ENCODE data around the gene ADGRV1. TPM values are rescaled to one million over a fixed set of nuclear protein-coding genes. Genes with fewer than 3 reads are reported as not detected.

The ADGRV1 gene
- total RNA-seq, 2 donors from 2014 or later, result 97.6 to 117 TPM

GRCh38 chr5:90947667-90948066 is 389.1 kb downstream of the ADGRV1 start:
- Mint-ChIP-seq H3K4me3 (no peak overlapping the region), H3K4me1 (no peaks in the 10 kb centered on the region), H3K27ac (no peak overlapping the region), H3K36me3 (ENCODE audit: low read depth) (peaks cover 14% of the 10 kb centered on the region), H3K27me3 (ENCODE audit: insufficient read depth) (no peaks in the 10 kb centered on the region), H3K9me3 (no peaks in the 10 kb centered on the region)
- TF ChIP-seq, protein P1, sequence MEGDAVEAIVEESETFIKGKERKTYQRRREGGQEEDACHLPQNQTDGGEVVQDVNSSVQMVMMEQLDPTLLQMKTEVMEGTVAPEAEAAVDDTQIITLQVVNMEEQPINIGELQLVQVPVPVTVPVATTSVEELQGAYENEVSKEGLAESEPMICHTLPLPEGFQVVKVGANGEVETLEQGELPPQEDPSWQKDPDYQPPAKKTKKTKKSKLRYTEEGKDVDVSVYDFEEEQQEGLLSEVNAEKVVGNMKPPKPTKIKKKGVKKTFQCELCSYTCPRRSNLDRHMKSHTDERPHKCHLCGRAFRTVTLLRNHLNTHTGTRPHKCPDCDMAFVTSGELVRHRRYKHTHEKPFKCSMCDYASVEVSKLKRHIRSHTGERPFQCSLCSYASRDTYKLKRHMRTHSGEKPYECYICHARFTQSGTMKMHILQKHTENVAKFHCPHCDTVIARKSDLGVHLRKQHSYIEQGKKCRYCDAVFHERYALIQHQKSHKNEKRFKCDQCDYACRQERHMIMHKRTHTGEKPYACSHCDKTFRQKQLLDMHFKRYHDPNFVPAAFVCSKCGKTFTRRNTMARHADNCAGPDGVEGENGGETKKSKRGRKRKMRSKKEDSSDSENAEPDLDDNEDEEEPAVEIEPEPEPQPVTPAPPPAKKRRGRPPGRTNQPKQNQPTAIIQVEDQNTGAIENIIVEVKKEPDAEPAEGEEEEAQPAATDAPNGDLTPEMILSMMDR (conservative IDR thresholded peaks at IDR 0.05), result no peak
- H3K4me1 ChIP-seq (ENCODE audit: control insufficient read depth, insufficient read depth, low read length), result no peaks in the 10 kb centered on the region
- H3K9me3 ChIP-seq (ENCODE audit: control insufficient read depth, low read length), result no peaks in the 10 kb centered on the region
- no peaks in the 10 kb centered on the region for H3K27me3 ChIP-seq (ENCODE audit: control insufficient read depth, insufficient read depth, low read length, poor library complexity, severe bottlenecking)
- no peaks in the 10 kb centered on the region for H3K36me3 ChIP-seq (ENCODE audit: control insufficient read depth, insufficient read depth, low read length)
- H3K9ac ChIP-seq (ENCODE audit: extremely low read depth, low read length, poor library complexity, severe bottlenecking), result no peak overlapping the region
- WGBS, 2 experiments (ENCODE audit: insufficient coverage in 1 of 2, insufficient read length in 1 of 2), result 40% methylated on average over 1 of the region's 1 CpG; no CpG with 5 or more reads in 1 of the 2 experiments
- no peak for DNase-seq
- H3K27ac ChIP-seq (ENCODE audit: low read depth, low read length), result no peak overlapping the region
- H3K4me3 ChIP-seq (ENCODE audit: low read length), result no peak overlapping the region

- H3K9ac ChIP-seq (ENCODE audit: extremely low read depth, low read length, poor library complexity, severe bottlenecking), result no peak overlapping the region
- H3K27me3 ChIP-seq (ENCODE audit: control insufficient read depth, insufficient read depth, low read length, poor library complexity, severe bottlenecking), result no peaks in the 10 kb centered on the region
- TF ChIP-seq, protein P1 (conservative IDR thresholded peaks at IDR 0.05), result no peak
- H3K27ac ChIP-seq (ENCODE audit: low read depth, low read length), result no peak overlapping the region
- Mint-ChIP-seq H3K27me3 (ENCODE audit: insufficient read depth) (no peaks in the 10 kb centered on the region), H3K9me3 (no peaks in the 10 kb centered on the region), H3K27ac (no peak overlapping the region), H3K4me1 (no peaks in the 10 kb centered on the region), H3K4me3 (no peak overlapping the region), H3K36me3 (ENCODE audit: low read depth) (peaks cover 11% of the 10 kb centered on the region)
- no peaks in the 10 kb centered on the region for H3K9me3 ChIP-seq (ENCODE audit: control insufficient read depth, low read length)
- DNase-seq, result no peak
- H3K4me3 ChIP-seq (ENCODE audit: low read length), result no peak overlapping the region
- H3K36me3 ChIP-seq (ENCODE audit: control insufficient read depth, insufficient read depth, low read length), result no peaks in the 10 kb centered on the region
- no peaks in the 10 kb centered on the region for H3K4me1 ChIP-seq (ENCODE audit: control insufficient read depth, insufficient read depth, low read length)
- 89 to 100% methylated on average over 1 to 2 of the region's 2 CpGs for WGBS, 2 experiments (ENCODE audit: insufficient coverage in 1 of 2, insufficient read length in 1 of 2)
These were observed 390.4 kb downstream of the ADGRV1 start for GRCh38 chr5:90948969-90949368.

DNA sequence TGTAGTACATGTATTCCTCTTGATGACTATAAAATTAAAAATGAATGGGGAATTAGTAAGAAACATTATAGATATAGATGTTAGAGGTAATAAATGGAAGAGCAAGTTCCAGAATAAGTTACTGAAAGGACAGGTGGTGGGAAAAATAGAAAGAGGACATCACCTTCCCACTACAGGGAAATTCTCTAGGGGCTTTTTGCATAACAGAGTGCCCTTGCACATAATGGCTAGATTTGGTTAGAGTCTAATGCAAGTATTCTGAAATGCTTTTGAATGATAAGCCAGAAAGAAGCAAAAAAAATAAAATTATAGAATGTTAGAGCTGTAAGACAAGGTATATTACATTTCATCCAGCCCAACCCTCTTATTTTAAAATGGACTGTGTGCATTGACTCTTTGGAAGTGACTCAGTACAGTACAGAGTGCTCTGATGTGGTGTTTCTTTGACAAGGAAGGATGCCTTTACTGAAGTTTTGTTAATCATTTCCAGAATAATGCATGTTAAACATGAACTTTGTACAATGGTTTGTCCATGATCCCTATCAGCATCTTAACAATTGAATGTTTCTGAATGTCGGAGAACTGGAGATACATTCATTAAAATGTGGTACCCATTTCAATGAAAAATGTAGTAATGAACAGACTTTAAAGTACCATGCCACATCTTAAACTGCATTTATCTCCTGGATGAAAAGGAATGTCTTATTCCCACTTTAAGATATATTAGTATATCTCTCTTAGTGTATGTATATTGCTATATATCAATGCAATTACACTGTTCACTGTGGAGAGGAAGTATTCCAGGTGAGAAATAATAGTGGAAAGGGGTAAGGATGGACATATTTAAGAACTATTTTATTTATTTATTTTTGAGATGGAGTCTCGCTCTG is 391.1 kb downstream of the ADGRV1 start:
- Histone ChIP-seq H3K4me3 (ENCODE audit: low read length) (no peak overlapping the region), H3K4me1 (ENCODE audit: control insufficient read depth, insufficient read depth, low read length) (no peaks in the 10 kb centered on the region), H3K27ac (ENCODE audit: low read depth, low read length) (no peak overlapping the region), H3K27me3 (ENCODE audit: control insufficient read depth, insufficient read depth, low read length, poor library complexity, severe bottlenecking) (no peaks in the 10 kb centered on the region), H3K9me3 (ENCODE audit: control insufficient read depth, low read length) (no peaks in the 10 kb centered on the region), H3K9ac (ENCODE audit: extremely low read depth, low read length, poor library complexity, severe bottlenecking) (no peak overlapping the region), H3K36me3 (ENCODE audit: control insufficient read depth, insufficient read depth, low read length) (no peaks in the 10 kb centered on the region)
- H3K4me3 Mint-ChIP-seq, result no peak overlapping the region
- TF ChIP-seq, protein P1 (conservative IDR thresholded peaks at IDR 0.05), result no peak
- no peak for DNase-seq
- H3K9me3 Mint-ChIP-seq, result no peaks in the 10 kb centered on the region
- no peak overlapping the region for H3K27ac Mint-ChIP-seq
- no peaks in the 10 kb centered on the region for H3K4me1 Mint-ChIP-seq
- peaks cover 12% of the 10 kb centered on the region for H3K36me3 Mint-ChIP-seq (ENCODE audit: low read depth)
- H3K27me3 Mint-ChIP-seq (ENCODE audit: insufficient read depth), result no peaks in the 10 kb centered on the region
- 100% methylated on average over 1 to 2 of the region's 2 CpGs for WGBS, 2 experiments (ENCODE audit: insufficient coverage in 1 of 2, insufficient read length in 1 of 2)

Data from endodermal cell (in vitro differentiated cells).